ENCODE measurements around the gene ZNF526. TPM values are rescaled to one million over a fixed set of nuclear protein-coding genes. Genes with fewer than 3 reads are reported as not detected.

Gene ZNF526
- total RNA-seq, 1 experiment from 2014 or later = 13.1 TPM

DNA sequence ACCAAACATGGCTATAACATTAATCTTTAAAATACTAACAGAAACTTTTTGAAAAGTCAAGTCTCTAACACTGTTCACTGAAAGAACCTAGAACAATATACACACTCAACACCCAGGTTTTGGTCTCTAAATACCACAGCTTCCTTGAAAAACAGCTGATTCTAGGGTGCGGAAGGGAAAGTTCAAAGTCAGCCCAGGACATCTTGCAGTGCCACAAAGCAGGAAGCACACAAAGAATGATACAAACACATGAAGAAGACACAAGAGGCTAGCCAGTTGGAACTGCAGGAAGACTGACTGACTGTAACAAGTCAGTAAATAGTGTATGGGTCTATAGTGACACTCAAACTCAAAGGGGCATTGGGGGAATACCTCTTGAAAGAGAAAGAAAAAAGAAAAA lies 7.2 kb upstream of the ZNF526 start:
- Histone ChIP-seq H3K4me1 (ENCODE audit: control insufficient read depth in 1 of 2, insufficient read depth in 2 of 2, low read length in 2 of 2) (peaks cover 14 to 32% of the 10 kb centered on the region in 2 experiments), H3K27ac (ENCODE audit: low read depth, low read length) (no peak overlapping the region), H3K9me3 (ENCODE audit: control insufficient read depth in 1 of 2, insufficient read depth in 1 of 2, low read depth in 1 of 2, low read length in 2 of 2) (no peaks in the 10 kb centered on the region), H3K4me3 (replicated peaks in 1 of 2; ENCODE audit: low read depth in 1 of 2, low read length in 2 of 2) (no peak overlapping the region), H3K9me2 (ENCODE audit: insufficient read depth) (no peaks in the 10 kb centered on the region), H3K36me3 (ENCODE audit: control insufficient read depth in 1 of 2, insufficient read depth in 2 of 2, low read length in 2 of 2) (peaks cover 47 to 51% of the 10 kb centered on the region in 2 experiments), H3K79me2 (ENCODE audit: insufficient read depth, low read length) (peaks cover 87% of the 10 kb centered on the region), H3K27me3 (ENCODE audit: insufficient read depth, low read length) (no peaks in the 10 kb centered on the region), H4K20me1 (ENCODE audit: insufficient read depth) (no peaks in the 10 kb centered on the region), H3K9ac (ENCODE audit: low read length) (no peak overlapping the region), H2AFZ (ENCODE audit: low read depth, low read length, poor library complexity, severe bottlenecking) (no peak overlapping the region), H3K4me2 (ENCODE audit: low read length) (no peak overlapping the region)
- ChIA-PET CTCF (no interaction called here), POLR2A (no interaction called here), RAD21 (ENCODE audit: low non-redundant PET in 1 of 2, low total read pairs in 2 of 2, uncharacterized antibody in 2 of 2, unreplicated experiment in 2 of 2) (no interaction called here)
- BruUV-seq (replicated peaks) = no TSS peak
- DNase-seq (ENCODE audit: low read depth, low spot score) = no peak
- intact Hi-C loops (cut with micrococcal nuclease) = no loop called here
- ATAC-seq = no peak
- TF ChIP-seq, protein P1, sequence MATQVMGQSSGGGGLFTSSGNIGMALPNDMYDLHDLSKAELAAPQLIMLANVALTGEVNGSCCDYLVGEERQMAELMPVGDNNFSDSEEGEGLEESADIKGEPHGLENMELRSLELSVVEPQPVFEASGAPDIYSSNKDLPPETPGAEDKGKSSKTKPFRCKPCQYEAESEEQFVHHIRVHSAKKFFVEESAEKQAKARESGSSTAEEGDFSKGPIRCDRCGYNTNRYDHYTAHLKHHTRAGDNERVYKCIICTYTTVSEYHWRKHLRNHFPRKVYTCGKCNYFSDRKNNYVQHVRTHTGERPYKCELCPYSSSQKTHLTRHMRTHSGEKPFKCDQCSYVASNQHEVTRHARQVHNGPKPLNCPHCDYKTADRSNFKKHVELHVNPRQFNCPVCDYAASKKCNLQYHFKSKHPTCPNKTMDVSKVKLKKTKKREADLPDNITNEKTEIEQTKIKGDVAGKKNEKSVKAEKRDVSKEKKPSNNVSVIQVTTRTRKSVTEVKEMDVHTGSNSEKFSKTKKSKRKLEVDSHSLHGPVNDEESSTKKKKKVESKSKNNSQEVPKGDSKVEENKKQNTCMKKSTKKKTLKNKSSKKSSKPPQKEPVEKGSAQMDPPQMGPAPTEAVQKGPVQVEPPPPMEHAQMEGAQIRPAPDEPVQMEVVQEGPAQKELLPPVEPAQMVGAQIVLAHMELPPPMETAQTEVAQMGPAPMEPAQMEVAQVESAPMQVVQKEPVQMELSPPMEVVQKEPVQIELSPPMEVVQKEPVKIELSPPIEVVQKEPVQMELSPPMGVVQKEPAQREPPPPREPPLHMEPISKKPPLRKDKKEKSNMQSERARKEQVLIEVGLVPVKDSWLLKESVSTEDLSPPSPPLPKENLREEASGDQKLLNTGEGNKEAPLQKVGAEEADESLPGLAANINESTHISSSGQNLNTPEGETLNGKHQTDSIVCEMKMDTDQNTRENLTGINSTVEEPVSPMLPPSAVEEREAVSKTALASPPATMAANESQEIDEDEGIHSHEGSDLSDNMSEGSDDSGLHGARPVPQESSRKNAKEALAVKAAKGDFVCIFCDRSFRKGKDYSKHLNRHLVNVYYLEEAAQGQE (IDR thresholded peaks at IDR 0.05; ENCODE audit: low read depth) = no peak
- TF ChIP-seq, protein P2, sequence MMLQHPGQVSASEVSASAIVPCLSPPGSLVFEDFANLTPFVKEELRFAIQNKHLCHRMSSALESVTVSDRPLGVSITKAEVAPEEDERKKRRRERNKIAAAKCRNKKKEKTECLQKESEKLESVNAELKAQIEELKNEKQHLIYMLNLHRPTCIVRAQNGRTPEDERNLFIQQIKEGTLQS (IDR thresholded peaks at IDR 0.05) = no peak
- TF ChIP-seq JUND (IDR thresholded peaks at IDR 0.05) (no peak), FOSL1 (IDR thresholded peaks at IDR 0.05; ENCODE audit: low read depth) (no peak), ZFX (IDR thresholded peaks at IDR 0.05) (no peak), TCF7L2 (IDR thresholded peaks at IDR 0.05; ENCODE audit: borderline replicate concordance, extremely low read depth, insufficient read depth, insufficient read length) (no peak), POLR2A (IDR thresholded peaks at IDR 0.05; ENCODE audit: borderline replicate concordance, extremely low read depth, insufficient read depth, insufficient read length) (no peak), POLR2AphosphoS5 (IDR thresholded peaks at IDR 0.05; ENCODE audit: low read depth, low read length) (no peak), CEBPB (IDR thresholded peaks at IDR 0.05; ENCODE audit: low read depth) (no peak), SRF (IDR thresholded peaks at IDR 0.05; ENCODE audit: low read depth) (no peak), SP1 (IDR thresholded peaks at IDR 0.05; ENCODE audit: low read depth) (no peak), CBX3 (IDR thresholded peaks at IDR 0.05; ENCODE audit: low read depth) (no peak), EZH2 (IDR thresholded peaks at IDR 0.05) (no peak)
- TF ChIP-seq, protein P3, sequence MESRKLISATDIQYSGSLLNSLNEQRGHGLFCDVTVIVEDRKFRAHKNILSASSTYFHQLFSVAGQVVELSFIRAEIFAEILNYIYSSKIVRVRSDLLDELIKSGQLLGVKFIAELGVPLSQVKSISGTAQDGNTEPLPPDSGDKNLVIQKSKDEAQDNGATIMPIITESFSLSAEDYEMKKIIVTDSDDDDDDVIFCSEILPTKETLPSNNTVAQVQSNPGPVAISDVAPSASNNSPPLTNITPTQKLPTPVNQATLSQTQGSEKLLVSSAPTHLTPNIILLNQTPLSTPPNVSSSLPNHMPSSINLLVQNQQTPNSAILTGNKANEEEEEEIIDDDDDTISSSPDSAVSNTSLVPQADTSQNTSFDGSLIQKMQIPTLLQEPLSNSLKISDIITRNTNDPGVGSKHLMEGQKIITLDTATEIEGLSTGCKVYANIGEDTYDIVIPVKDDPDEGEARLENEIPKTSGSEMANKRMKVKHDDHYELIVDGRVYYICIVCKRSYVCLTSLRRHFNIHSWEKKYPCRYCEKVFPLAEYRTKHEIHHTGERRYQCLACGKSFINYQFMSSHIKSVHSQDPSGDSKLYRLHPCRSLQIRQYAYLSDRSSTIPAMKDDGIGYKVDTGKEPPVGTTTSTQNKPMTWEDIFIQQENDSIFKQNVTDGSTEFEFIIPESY (IDR thresholded peaks at IDR 0.05; ENCODE audit: extremely low read depth, insufficient replicate concordance, low read length) = no peak
- TF ChIP-seq, protein P4, sequence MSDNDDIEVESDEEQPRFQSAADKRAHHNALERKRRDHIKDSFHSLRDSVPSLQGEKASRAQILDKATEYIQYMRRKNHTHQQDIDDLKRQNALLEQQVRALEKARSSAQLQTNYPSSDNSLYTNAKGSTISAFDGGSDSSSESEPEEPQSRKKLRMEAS (IDR thresholded peaks at IDR 0.05) = no peak
